Right kidney (tissue), 1 donor: ENCODE measurements around the gene CYFIP1.

ENCODE experiments used
- DNase-seq: peaks from one replicate; pipeline ENCODE4 v3.0.0-alpha.2; 2016

The CYFIP1 gene

DNA sequence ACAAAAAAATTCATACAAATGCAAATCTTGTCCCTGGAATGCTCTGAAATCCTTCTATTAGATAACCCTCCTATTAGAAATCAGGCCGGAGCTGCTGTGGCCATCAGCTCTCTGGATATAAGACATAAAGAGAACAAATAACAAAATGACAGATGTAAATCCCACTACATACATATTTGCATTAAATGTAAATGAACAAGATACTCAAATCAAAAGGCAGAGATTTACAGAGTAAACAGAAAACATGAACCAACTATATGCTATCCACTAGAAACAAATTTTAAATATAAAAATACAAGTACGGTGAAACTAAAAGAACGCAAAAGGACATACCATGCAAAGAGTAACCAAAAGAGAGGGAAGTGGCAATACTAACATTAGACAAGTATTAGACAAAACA, 10.7 kb downstream of the CYFIP1 start:
- DNase-seq: no peak

DNA sequence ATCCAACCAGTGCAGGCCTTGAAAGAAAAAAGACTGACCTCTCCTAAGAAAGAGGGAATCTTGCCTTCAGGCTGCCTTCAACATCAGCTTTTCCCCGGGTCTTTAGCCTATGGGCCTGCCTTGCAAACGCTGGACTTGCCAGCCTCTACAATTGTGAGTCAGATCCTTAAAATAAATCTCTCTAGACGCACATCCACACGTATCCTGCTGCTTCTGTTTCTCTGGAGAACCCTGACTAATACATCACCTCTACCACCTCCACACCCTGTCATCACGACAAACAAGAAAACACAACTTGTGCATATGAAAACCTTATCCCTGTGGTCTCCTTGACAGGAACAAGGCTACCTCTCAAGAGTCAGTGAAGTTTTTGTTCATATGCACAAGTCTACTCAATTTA, 11.8 kb downstream of the CYFIP1 start:
- DNase-seq: no peak

DNA sequence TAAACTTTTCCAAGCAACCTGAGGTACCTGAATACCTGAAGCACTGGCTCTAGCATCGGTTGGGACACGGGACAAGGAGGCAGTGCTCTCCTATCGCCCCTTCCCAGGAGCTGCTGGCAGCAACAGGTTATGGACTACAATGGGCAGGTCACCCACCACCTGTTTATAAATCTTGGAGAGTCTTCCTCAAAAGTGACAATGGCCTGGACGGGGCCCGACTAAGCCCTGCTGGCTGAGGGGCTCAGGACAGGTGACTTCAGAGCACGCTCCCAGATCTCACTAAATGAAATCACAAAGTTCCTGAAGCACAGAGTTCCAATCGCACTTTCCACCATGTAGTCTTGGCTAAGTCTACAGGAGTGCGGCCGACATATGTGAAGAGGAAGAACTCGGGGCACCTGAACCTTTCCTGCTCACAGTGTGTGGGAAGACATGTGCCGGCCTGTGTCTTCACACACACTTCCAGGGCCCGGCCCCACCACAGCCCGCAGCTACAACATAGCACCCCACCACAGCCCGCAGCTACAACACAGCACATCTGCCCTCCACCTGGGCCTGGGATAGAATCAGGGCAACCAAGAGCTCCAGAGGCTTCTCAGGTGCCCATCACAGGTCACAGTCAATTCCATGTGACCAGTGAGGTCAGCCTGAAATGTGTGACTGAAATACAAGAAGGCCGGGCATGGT, 12.9 kb downstream of the CYFIP1 start:
- DNase-seq: no peak

DNA sequence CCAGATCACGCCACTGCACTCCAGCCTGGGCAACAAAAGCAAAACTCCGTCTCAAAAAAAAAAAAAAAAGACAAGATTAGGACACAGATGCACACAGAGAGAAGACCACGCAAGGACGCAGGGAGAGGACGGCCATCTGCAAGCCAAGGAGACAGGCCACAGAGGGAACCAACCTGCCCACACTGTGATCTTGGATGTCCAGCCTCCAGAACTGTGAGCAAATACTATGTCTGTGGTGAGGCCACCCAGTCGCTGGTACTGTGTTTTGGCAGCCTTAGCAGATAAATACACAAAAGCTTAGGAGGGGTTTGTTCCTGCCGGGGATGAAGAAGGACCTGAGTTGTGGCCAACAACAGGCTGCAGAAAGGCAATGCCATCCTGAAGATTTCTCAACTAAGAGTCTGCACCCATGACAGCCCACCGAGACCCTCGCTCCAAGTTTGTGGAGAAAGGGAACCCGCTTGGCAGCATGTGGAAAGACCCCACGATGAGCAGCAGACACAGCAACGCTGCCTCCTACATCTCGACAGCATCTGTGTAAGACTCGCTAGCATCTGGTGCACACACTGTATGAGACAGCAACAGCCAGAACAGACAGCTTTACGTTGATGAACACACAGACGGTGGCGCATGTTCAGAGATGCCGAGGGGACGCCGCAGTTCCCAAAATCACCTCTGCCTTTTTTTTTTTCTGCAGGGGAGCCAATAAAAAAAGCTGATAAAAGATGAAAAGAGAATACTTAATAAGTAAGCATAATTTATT, 13.7 kb downstream of the CYFIP1 start:
- DNase-seq: no peak

DNA sequence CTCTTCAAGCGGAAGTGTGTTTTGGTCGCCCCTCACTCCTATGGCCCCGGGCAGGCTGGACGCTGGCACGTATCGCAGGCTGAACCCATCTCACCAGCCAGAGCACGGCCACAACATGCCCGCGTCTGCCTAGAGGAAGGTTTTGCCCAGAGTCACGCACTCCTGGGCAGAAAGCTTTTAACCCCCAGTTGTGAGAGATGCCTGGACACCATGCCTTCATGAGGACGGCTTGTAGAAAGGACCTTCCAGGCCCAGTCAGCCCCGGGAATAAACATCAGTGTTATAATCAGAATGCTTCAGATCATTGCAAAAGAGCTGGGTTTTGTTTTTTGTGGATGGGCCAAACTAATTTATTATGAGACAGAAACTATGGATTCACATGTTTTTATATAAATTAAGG, 16.5 kb downstream of the CYFIP1 start:
- DNase-seq: no peak

DNA sequence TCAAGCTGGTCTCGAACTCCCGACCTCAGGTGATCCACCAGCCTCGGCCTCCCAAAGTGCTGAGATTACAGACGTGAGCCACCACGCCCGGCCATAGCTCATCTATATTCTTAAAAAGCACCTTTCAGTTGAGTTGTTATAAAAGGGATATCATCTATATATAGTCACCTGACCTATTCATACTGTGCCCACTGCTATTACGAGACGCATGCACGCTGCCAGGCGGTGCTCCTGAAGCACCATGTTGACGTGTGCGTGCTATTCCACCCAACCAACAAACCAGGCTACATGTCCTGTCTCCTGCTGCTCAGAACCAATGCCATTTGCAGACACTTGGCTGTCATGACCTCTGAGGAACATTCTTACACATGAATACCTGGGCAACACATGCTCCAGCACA, 17.6 kb downstream of the CYFIP1 start:
- no peak for DNase-seq

DNA sequence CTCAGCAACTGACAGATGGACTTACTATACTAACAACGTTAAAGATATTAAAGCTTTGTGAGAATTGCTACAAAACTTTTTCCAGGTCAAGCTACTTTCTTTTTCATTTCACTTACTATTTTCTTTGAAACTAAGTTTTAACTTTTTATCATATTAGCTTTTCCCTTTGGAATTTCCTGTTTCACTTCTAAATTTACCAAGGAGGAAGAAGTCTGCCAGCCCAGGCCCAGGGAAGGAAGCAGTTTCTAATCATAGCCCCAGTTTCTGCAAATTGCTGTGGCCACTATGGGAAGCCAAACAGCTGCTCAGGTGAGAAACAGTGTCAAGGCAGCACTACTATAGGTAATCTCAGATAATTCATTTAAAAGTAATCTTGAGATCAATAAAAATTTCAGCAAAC, 18.4 kb downstream of the CYFIP1 start:
- DNase-seq: no peak

DNA sequence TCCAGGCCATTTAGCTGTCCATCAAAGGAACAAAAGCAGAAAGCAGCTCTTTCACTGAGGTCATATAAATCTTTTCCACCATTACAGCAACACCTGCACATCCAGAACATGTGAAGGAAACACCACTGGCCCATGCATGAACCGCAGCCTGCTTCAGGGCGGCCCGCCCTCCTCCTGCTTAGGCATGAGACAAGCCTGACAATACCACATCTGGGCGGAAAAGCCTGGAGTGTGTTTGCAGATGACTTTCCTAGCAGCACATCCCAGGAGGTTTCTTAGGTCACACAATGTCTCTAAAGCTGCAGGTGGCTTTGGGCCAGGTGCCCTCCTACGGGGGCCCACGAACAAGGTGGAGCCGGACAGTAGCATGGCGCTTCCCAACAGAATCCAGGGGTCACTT, 19.6 kb downstream of the CYFIP1 start:
- DNase-seq: no peak

DNA sequence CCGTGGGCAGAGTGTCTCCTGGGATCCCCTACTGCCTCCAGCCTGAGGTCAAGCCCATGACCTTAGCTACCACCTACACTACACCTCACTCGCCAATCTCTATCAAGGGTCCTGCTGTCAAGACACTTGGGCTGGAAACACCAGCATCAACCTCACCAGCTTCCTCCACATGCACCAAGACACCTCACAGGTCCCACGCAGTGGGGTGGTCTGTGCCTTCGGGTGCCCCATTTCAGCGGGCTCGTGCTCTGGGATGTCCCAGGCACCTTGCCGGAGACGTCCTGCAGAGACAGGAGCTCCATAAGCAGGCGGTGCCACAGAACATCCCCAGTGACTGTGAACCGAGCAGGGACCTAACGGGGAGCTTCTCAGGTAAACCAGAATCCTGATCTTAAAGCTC, 20.0 kb downstream of the CYFIP1 start:
- no peak for DNase-seq

DNA sequence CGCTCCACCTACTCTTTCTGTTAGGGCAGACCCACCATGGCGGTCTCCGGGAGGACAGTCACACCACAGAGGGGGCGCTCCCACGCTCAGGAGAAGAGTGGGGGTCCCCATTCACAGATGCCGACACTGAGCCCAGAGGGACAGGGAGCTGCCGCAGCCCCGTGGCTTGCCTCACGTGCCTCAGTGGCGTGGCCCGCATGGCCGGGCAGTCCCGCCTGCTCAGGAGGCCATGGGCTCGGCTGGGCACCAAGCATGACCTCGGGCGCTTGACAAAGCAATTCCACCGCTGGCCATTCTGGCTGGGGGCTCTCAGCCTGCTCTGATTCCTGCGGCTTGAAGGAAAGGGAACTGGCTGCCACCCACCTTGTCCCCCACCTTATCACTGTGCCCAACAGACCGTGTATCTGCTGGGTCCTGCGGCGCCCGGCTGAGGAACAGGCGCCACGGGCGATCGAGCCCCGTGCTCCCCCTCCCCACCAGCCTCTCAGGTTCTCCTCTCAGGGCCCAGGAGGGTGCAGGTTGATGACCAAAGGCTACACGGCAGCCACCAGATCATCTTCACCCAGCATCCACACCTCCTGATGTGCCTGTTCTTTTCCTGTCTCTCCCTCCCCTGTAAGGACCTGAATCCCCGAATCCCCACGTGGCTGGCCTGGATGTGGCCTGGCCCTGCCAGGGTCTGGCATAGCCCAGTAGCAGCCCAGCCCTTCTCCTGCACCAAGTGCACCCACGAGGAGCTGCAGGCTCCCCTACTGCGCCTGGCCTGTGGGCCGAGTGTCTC, 20.7 kb downstream of the CYFIP1 start:
- DNase-seq: no peak

DNA sequence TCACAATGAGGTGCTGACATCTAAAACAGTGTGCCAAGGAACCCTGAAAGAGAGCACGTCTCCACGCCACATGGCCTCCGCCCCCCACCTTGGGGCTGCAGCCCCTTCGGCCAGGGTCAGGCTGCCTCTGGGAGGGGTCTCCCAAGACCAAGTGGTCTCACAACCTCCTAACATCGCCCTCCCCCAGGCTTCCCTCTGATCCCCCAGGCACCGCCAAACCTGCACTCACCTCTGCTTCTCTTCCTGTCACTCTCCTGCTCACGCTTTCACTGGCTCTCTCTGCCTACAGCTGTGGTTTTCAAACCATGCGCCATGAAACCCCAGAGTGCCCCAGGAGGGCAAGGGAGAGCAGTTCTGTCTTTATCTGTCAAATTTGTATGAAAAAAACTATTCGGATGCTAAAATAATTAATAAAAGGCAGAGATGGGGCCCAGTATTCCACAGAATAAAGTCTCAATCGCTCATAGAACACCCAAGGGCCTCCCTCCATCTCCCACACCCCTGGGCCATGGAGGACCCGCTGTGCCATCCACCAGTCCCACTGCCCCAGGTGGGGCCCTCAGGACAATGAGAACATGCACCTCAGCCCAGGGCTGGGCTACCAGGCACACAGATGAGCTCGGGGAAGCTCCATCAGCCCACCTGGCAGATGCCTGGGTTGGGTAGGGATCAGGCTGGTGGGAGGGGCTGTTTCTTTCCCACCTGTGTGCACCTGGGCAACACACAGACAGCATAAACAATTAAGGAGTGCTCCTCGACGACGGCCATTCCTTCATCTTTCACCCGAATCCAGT, 21.5 kb downstream of the CYFIP1 start:
- no peak for DNase-seq

DNA sequence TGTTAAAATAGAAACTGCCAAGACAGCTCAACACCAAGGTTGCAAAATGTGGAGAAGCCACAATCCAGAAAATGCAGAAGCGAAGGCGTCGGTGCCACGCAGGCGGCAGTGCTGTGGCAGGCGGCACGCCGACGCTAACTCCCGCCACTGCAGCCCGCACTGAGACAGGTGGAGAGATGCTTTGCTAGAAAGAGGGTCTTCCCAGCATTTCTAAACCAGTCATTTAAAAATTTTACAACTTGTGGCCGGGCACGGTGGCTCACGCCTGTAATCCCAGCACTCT, 23.2 kb downstream of the CYFIP1 start:
- no peak for DNase-seq

DNA sequence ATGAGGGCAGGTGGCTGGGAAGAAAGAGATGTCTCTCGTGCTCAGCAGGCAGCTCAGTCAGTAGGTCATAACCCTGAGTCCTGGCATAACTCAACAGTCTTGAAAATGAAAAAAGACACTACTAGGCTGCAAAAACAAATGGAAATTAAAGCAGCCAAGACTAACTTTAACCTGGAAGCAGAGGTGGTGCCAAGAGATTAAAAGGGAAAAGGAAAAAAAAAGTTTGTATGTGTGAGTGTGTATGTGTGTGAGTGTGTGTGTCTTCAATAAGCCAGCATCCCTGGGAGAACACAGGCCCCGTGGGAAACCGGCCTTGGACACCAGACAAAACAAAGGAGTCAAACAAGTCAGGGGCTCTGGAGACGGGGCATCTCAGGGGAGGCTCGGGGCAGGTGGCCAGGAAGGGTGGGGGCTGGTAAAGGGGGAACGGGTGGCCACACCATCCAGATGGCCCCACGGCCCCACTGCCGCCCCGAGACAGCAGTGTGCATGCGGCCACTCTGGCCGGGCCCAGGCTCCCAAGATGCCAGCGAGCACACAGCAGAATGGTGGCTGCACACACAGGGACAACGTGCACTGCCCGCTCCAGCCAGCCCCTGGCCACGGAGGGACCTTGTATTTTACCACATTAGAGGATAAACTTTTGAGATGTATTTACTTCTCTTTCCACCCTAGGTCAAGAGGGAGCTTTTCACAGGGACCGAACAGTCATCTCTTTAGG, 23.8 kb downstream of the CYFIP1 start:
- DNase-seq: no peak

DNA sequence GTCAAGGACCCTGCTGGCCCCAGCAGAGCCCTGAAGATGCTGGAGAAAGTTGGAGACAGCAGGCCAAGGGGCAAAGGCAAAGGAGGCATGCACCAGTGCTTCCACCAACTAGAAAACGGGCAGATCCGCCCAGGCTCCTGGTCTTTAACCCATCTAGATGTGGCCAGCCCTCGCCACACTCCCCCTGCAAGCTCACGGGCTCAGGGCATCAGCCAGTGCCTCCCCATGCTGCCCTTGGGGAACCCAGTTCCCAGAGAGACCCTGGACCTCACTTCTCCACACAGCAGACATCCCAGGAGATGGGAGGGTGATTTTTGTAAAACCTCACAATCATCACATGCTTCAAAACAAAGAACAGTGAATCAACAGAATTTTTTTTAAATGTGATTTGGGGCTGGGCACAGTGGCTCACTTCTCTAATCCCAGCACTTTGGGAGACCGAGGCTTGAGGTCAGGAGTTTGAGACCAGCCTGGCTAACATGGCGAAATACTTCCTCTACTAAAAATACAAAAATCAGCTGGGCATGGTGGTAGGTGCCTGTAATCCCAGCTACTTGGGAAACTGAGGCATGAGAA, 24.5 kb downstream of the CYFIP1 start:
- no peak for DNase-seq

DNA sequence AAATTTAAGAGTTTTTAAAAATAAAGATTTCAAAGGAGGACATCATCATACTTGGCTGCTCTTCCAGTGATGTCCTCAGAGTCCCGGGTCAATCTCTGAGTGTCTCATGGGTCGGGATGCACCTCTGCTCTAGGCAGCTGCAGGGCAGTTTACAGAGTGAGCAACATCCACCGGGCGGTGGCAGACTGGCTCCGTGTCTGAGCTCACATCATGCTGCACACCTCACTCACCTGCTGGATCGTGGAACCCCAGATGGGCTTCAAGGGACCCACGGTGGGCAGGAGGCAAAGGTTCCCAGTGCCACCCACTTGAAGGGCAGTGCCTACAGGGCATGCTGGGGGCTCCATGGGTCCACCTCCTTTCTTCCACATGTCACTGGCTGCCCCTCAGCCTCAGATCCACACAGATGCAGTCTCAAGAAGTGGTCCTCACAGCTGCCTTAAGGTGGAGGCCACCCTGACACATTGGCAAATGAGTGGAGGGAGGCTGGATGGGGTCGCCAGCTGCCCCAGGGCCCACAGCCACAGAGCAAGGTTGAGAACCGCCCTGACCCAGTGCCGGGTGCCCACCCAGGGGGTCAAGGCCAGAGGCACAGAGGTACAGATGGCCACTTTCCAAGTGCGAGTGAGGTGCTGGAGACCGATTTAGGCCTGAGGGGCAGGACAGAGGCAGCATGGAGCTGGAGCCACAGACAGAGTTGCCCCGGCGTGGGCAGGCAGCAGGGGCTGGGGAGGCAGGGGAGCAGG, 25.2 kb downstream of the CYFIP1 start:
- DNase-seq: no peak

DNA sequence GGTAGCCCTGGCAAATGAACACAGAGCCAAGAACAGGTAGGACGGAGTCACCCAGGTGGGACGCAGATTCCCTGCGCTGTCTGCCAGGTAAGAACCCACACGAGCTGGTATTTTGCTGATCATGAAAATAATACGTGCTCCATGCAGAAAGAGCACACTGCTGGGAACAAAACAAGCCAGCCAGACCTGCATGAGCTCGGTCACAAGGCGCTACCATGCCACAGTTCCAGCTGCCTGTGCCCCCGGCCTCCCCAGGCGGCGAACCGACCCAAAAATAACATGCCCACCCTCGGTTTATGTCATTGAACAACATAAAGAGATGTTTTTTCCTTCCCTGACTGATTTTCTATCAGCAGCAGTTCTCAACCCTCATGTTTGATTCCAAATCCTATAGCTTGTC, 25.8 kb downstream of the CYFIP1 start:
- DNase-seq: no peak

DNA sequence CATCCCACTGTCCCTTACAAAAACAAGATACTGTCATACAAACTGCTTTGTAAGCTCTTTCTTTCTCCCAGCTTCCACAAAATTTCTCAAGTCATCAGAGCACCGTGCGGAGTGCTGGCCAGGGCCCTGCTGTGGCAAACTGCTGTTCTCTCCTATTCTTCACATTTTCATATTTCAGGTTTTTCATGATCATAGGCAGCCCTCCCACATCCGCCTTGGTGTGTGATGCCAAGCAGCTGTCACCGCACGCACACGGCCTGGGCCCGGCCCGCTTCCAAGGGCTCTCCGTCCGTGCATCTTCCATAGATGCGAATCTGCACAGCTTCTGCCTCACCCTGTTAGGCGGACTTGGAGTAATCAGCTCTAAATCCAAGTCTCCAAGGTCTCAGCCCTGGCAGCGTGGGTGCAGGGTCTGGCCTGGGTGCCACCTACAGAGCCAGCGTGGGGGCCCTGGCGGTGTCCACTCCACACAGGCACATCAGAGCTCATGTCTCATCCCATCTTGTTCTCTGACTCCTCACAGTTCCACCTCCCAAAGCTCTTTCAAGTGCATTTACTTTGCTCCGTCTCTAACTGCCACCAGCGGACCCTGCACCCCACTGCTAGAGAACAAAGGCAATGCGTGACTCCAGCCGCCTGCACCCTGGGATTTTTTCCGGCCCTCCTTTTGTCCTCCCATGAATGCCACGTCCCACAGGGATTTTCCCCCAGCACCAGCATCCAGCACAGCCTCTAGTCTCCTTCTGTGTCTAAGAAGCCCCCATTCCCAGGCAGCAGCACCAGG, 27.2 kb downstream of the CYFIP1 start:
- no peak for DNase-seq

DNA sequence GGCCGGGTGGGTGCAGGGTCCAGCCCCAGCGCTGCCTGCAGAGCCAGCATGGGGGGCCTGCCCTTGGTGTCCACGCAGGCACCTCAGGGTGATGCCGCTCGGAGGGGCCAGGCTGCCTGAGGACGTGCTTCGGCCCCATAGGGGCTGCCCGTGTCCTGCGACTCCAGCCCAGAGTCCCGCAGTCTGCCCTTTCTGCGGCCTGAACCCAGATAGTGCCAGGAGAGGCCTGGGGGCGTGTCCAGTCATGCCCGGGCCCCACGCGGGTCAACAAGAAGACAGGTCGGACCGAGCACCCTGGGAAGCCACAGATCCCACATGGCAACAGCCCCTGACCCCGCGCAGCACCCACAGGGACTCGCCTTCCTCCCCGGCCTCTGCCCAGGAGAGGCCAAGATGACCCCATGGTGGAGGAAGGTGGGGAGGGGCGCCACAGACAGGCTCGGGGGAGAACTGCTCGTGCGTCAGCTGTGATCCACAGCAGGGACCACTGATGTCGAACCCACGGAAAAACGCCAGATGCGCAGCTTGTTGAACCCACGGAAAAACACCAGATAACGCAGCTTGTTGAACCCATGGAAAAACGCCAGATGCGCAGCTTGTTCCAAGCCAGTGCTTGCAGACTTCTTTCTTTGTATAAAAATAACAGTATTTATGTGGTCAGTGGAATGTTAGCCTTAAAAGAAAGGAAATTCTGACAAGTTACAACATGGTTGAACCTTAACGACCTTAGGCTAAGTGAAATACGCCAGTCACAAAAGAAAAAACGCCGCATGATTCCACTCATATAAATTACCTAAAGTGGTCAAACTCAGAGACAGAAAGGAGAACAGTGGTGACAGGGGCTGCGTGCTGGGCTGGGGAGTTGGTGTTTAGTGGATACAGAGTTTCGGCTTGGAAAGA, 28.5 kb downstream of the CYFIP1 start:
- DNase-seq: no peak

DNA sequence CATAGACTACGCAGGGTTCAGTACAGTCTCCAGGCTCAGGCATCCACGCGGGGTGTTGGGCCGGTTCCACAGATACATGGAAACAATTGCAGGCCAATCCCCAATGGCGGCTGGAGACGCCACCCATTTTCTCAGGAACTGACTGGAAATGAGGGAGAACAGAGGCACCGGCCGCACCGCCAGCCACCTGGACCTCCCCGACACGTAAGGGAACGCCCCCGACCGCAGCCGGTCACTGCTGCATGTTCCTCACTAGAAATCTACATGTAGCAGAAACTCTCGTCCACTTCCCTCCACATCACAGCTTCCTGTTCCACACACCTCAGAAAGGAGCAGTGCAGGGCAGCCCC, 29.2 kb downstream of the CYFIP1 start:
- no peak for DNase-seq
